Bronchial epithelial cell (primary cell): ENCODE data around the gene CYBA. TPM values are rescaled to one million over a fixed set of nuclear protein-coding genes. Genes with fewer than 3 reads are reported as not detected.

Experiments
- DNase-seq: peaks from one replicate; pipeline ENCODE4 v3.0.0-alpha.2; 2010; ENCODE audit warnings: low read depth
- FAIRE-seq: peaks from 2 replicates; lab custom pipeline; 2011; peaks lifted over from hg19 to GRCh38; lab: Jason Lieb, UNC
- H3K27me3 ChIP-seq: 2 replicates; pipeline ENCODE4 v1.5.1; 2011; ENCODE audit warnings: low read length; ENCODE audit not compliant: control insufficient read depth, insufficient read depth
- H3K36me3 ChIP-seq: 2 replicates; pipeline ENCODE4 v1.5.1; 2011; ENCODE audit warnings: low read length; ENCODE audit not compliant: control insufficient read depth, insufficient read depth
- H3K4me3 ChIP-seq: 2 replicates; pipeline ENCODE4 v1.5.1; 2011; ENCODE audit warnings: mild to moderate bottlenecking, low read depth, low read length, control low read depth
- total RNA-seq: library from RNA; depleted of rRNA; stranded (reverse); fragments of >200 nt; gene quantifications from 2 replicates; pipeline ENCODE4 v1.2.1, GENCODE V29; 2014
- TF ChIP-seq, protein P1 (sequence below): IDR thresholded peaks from 2 replicates; pipeline ENCODE4 v1.5.1; 2011; ENCODE audit warnings: mild to moderate bottlenecking, moderate library complexity, low read length, control low read depth, inconsistent platforms; ENCODE audit not compliant: insufficient read depth, severe bottlenecking

The CYBA gene
- total RNA-seq, 1 donor from 2014 or later: 134 TPM

DNA sequence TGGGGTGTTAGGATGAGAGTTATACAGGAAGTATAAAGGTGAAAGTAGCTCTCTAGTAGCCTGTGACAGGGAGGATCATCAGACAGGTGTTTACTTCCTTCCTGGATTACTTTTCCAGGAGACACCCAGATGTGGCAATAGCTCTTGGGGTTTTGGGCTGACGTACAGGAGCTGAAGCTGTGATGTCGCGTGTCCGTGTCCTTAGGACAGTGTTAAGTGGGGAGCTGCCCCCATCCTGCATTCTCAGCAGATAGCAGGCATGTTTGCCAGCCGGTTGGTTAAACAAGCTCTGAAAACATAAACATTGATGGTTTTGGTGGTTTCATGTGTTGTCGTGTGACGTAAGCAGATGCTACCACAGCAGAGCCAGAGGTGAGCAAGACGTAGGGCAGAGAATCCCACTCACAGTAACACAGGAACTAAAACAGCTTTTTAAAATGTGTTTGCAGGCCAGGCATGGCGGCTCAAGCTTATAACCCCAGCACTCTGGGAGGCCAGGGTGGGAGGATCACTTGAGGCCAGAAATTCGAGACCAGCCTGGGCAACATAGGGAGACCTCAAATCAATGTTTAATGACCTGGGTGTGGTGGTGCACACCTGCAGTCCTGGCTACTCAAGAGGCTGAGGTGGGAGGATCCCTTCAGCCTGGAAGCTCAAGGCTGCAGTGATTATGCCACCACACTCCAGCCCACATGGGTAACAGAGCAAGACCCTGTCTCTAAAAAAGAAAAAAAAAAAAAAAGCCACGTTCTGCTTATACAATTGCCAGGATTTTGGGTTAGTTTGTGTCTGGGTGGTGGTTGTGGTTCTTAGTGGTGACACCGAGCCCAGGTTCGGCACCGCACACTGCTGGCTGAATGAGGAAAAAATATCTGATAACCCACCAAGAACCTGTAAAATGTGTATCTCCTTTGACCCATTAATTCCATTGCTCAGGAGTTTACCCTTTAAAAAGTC lies 30.7 kb downstream of the CYBA start:
- Histone ChIP-seq H3K4me3 (no peak overlapping the region), H3K27me3 (no peaks in the 10 kb centered on the region), H3K36me3 (peaks cover 36% of the 10 kb centered on the region)
- FAIRE-seq (peak; percentile 75), DNase-seq (no peak)
- TF ChIP-seq, protein P1, sequence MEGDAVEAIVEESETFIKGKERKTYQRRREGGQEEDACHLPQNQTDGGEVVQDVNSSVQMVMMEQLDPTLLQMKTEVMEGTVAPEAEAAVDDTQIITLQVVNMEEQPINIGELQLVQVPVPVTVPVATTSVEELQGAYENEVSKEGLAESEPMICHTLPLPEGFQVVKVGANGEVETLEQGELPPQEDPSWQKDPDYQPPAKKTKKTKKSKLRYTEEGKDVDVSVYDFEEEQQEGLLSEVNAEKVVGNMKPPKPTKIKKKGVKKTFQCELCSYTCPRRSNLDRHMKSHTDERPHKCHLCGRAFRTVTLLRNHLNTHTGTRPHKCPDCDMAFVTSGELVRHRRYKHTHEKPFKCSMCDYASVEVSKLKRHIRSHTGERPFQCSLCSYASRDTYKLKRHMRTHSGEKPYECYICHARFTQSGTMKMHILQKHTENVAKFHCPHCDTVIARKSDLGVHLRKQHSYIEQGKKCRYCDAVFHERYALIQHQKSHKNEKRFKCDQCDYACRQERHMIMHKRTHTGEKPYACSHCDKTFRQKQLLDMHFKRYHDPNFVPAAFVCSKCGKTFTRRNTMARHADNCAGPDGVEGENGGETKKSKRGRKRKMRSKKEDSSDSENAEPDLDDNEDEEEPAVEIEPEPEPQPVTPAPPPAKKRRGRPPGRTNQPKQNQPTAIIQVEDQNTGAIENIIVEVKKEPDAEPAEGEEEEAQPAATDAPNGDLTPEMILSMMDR: no peak

DNA sequence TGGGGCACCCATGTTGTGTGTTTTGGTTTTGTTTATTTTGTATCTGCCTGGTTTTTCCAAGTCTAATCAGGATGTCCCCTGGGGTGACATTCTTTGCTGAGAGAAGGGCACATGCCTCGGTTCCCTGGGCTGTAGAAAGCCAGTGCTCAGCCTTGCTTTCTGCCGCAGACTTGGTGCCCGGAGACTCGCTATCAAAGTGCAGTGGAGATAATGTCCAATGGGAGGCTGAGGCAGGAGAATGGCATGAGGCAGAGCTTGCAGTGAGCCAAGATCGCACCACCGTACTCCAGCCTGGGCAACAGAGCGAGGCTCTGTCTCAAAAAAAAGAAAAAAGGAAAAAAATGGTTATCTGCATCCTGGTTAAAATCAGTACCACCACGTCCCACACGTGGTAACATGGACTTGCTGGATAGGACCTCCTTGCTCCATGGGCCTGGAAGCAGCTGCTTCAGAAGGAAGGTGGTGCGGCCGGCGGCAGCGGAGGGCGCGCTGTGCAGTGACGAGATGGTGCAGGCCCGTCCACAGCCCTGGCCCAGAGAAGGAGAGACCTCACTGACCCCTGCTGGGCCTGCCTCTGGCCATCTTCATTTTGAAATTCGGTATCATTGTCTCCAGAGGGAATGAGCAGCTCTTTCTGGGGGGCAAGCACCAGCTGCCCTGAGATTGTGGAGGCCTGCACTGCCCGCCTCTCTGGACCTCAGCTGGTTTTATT lies 31.7 kb downstream of the CYBA start:
- Histone ChIP-seq H3K36me3 (peaks cover 31% of the 10 kb centered on the region), H3K27me3 (no peaks in the 10 kb centered on the region), H3K4me3 (no peak overlapping the region)
- DNase-seq (no peak), FAIRE-seq (no peak)
- TF ChIP-seq, protein P1: no peak

DNA sequence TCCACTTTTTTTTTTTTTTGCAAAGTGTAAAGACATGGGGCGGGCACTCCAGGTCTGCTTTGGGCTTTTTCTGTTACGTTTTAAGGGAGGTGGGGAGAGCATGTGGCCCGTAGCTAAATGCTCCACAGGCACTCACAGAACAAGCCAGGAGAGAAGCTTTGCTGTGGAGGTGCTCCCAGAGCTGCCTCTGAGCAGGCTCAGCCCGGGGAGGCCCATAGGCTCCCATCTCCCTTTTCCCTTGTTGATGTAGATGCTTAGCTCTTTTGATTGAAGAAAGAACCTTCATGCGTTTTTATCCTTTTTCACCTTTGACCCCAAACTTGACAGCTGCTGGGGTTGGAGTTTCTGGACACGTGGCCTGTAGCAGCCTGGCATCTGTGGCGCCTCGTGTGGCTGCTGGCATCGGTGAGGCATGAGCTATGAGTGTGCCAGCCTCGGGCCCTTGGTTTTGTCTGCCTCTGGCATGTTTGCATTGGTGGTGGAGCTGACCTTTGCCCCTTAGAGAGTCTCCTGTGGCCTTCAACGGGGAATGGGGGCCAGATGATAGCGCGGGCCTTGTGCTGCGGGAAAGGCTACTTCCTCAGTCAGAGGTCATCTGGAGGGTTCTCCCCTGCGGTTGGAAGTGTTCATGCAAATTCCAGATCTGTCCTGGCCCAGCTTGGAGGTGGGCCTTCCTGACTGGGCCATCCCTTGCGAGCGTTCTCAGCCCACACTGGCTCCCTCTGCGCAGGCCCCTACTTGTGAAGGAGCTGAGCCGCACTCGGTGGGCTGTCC lies 32.5 kb downstream of the CYBA start:
- FAIRE-seq: no peak
- Histone ChIP-seq H3K36me3 (peaks cover 29% of the 10 kb centered on the region), H3K27me3 (no peaks in the 10 kb centered on the region), H3K4me3 (no peak overlapping the region)
- no peak for DNase-seq
- TF ChIP-seq, protein P1: no peak

DNA sequence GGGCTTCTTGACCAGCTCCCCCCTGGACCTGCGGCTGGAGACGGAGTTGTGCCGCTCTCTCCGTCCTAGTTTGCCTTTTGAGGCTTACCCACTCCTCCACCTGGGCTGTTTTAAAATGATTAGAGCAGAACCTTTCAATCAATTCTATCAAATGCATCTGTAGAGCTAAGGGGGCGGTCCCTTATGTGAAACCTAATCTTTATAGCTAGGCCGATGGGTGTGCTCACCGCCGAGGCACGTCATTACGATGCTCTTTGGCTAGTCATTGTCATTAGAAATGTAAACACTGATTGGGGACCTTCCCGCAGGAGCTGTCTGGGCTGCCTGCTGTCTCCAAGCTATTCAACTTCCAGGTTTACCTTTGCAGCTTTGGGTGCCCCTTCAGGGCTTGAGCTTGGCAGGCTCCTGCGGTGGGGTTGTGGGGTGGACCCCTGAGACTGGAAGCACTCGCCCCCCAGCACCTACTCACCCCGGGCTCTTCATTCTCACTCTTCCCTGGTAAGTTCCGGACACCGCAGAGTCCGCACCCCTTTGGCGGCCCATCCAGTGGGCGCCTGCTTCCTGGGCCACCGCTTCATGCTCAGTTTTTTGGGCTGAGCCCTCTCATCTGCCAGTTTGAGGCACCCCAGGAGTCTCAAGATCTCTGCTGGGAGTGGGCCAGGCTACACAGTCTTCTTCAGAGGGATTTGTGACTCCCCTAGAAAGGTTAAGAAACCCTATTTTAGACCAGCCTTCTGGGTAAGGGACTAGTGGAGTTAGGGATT lies 33.4 kb downstream of the CYBA start:
- TF ChIP-seq, protein P1: no peak
- no peak for FAIRE-seq
- Histone ChIP-seq H3K4me3 (no peak overlapping the region), H3K36me3 (peaks cover 21% of the 10 kb centered on the region), H3K27me3 (no peaks in the 10 kb centered on the region)
- no peak for DNase-seq

DNA sequence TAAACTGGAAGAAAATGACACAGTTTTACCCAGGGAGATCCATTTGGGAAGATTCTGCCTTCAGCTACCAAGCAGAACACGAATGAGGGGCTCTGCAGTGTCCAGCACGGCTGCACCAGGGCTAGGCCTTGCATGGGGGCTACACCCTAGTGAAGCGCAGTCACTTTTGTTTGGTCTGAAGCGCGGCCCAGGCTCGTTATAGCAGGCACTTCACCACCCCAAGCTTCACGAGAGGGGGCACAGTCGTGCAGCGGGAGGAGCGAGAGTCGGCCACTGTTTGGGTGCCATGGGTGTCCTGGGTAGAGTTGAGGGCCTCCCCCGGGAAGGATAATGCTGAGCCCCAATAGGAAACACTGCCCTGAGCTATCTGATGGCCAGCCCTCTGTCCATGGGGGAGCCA lies 34.1 kb downstream of the CYBA start:
- H3K27me3 ChIP-seq: no peaks in the 10 kb centered on the region
- peaks cover 18% of the 10 kb centered on the region for H3K36me3 ChIP-seq
- no peak for FAIRE-seq
- TF ChIP-seq, protein P1: no peak
- H3K4me3 ChIP-seq: no peak overlapping the region
- DNase-seq: no peak
